ENCODE results near the gene SWT1. TPM values are rescaled to one million over a fixed set of nuclear protein-coding genes. Genes with fewer than 3 reads are reported as not detected.

Gene SWT1
- total and polyA plus RNA-seq, 4 experiments from 2014 or later = 5.8 to 10.6 (median 7.8) TPM

DNA sequence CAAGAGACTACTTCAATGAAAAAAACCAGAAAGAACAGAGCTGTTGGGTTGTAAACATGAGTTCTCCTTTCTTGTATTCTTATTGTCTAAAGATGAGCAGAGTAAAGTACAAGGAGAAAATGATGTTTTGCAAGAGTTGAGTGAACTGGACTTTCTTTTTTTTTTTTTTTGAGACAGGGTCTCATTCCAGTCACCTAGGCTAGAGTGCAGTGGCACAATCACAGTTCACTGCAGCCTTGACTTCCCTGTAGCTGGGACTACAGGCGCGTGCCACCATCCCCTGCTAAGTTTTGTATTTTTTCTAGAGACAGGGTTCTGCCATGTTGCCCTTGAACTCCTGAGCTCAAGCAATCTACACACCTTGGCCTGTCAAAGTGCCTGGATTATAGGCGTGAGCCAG, 167.2 kb downstream of the SWT1 start:
- Histone ChIP-seq H3K27me3 (ENCODE audit: insufficient read depth, low read length) (no peaks in the 10 kb centered on the region), H3K27ac (ENCODE audit: low read depth, low read length) (no peak overlapping the region), H3K4me1 (ENCODE audit: insufficient read depth, low read length) (no peaks in the 10 kb centered on the region), H3K36me3 (ENCODE audit: insufficient read depth, low read length) (no peaks in the 10 kb centered on the region), H3K4me3 (ENCODE audit: low read length in 2 of 2) (no peak overlapping the region), H3K9me3 (ENCODE audit: control insufficient read depth in 1 of 2, low read length in 2 of 2) (no peaks in the 10 kb centered on the region)
- ChIA-PET CTCF (ENCODE audit: partially characterized antibody) (interaction anchor here (0.6 to 2.4 kb wide), 2 partner anchors 13 to 346 kb away, joined by 3 to 7 read pairs; no protein-coding TSS in a partner anchor), POLR2A (ENCODE audit: partially characterized antibody) (no interaction called here)
- Mint-ChIP-seq H3K36me3 (no peaks in the 10 kb centered on the region), H3K27me3 (no peaks in the 10 kb centered on the region), H3K27ac (no peak overlapping the region), H3K4me1 (peaks cover 0 to 2% (median 1%) of the 10 kb centered on the region in 4 donors), H3K4me3 (no peak overlapping the region), H3K9me3 (peaks cover 0 to 3% (median 0%) of the 10 kb centered on the region in 8 donors)
- no peak for DNase-seq
- intact Hi-C loops (cut with micrococcal nuclease) = no loop called here

DNA sequence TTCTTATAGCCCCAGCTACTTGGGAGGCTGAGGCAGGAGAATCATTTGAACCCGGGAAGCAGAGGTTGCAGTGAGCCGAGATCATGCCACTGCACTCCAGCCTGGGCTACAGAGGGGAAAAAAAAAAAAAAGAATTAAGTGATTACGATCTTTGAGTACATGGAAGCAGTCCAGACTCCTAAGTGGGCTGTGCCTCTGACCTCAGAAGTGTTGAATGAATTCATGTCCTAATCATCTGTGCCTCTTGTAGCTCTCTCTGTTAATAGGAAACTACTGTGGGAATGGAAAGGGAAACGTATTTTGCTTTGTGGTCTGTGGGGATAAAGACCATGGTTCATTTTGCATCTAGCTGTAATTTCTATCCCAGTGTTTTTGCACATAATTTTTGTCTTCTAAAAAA, 168.4 kb downstream of the SWT1 start:
- H3K27me3 ChIP-seq (ENCODE audit: insufficient read depth, low read length) = no peaks in the 10 kb centered on the region
- no peaks in the 10 kb centered on the region for H3K4me1 ChIP-seq (ENCODE audit: insufficient read depth, low read length)
- POLR2A ChIA-PET (ENCODE audit: partially characterized antibody) = interaction anchor here (0.7 kb wide), 1 partner anchor 22 kb away, joined by 3 read pairs; no protein-coding TSS in a partner anchor
- Mint-ChIP-seq H3K27me3 (no peaks in the 10 kb centered on the region), H3K36me3 (no peaks in the 10 kb centered on the region), H3K4me1 (peaks cover 0 to 2% (median 0%) of the 10 kb centered on the region in 4 donors), H3K27ac (no peak overlapping the region), H3K4me3 (no peak overlapping the region), H3K9me3 (peaks cover 0 to 3% (median 0%) of the 10 kb centered on the region in 8 donors)
- CTCF ChIA-PET (ENCODE audit: partially characterized antibody) = interaction anchor here (0.6 to 2.4 kb wide), 3 partner anchors 12 to 299 kb away, joined by 3 to 7 read pairs (median 3); no protein-coding TSS in a partner anchor
- intact Hi-C loops (cut with micrococcal nuclease) = no loop called here
- H3K4me3 ChIP-seq (ENCODE audit: low read length in 2 of 2) = no peak overlapping the region
- H3K36me3 ChIP-seq (ENCODE audit: insufficient read depth, low read length) = no peaks in the 10 kb centered on the region
- no peak overlapping the region for H3K27ac ChIP-seq (ENCODE audit: low read depth, low read length)
- no peaks in the 10 kb centered on the region for H3K9me3 ChIP-seq (ENCODE audit: control insufficient read depth in 1 of 2, low read length in 2 of 2)
- DNase-seq = no peak

DNA sequence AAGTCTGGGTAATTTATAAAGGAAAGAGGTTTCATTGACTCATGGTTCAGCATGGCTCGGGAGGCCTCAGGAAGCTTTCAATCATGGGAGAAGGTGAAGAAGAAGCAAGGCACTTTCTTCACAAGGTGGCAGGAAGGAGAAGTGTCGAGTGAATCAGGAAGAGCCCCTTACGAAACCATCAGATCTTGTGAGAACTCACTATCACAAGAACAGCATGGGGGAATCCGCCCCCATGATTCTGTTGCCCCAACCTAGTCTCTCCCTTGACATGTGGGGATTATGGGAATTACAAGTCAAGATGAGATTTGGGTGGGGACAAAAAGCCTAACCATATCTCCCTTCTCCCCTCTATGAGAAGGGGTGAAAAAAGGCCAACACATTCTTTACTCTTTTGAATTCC, 171.3 kb downstream of the SWT1 start:
- Histone ChIP-seq H3K9me3 (ENCODE audit: control insufficient read depth in 1 of 2, low read length in 2 of 2) (no peaks in the 10 kb centered on the region), H3K36me3 (ENCODE audit: insufficient read depth, low read length) (no peaks in the 10 kb centered on the region), H3K27ac (ENCODE audit: low read depth, low read length) (no peak overlapping the region), H3K4me1 (ENCODE audit: insufficient read depth, low read length) (no peaks in the 10 kb centered on the region), H3K4me3 (ENCODE audit: low read length in 2 of 2) (no peak overlapping the region), H3K27me3 (ENCODE audit: insufficient read depth, low read length) (no peaks in the 10 kb centered on the region)
- no peaks in the 10 kb centered on the region for H3K27me3 Mint-ChIP-seq
- no peaks in the 10 kb centered on the region for H3K4me1 Mint-ChIP-seq
- DNase-seq = no peak
- intact Hi-C loops (cut with micrococcal nuclease) = no loop called here
- H3K4me3 Mint-ChIP-seq = no peak overlapping the region
- CTCF ChIA-PET (ENCODE audit: partially characterized antibody) = interaction anchor here (1.4 kb wide), 1 partner anchor 10 kb away, joined by 3 read pairs; no protein-coding TSS in a partner anchor
- no peaks in the 10 kb centered on the region for H3K36me3 Mint-ChIP-seq
- no peak overlapping the region for H3K27ac Mint-ChIP-seq
- POLR2A ChIA-PET (ENCODE audit: partially characterized antibody) = interaction anchor here (1.2 kb wide), 1 partner anchor 10 kb away, joined by 4 read pairs; no protein-coding TSS in a partner anchor
- H3K9me3 Mint-ChIP-seq = peaks cover 0 to 3% (median 0%) of the 10 kb centered on the region in 8 donors

DNA sequence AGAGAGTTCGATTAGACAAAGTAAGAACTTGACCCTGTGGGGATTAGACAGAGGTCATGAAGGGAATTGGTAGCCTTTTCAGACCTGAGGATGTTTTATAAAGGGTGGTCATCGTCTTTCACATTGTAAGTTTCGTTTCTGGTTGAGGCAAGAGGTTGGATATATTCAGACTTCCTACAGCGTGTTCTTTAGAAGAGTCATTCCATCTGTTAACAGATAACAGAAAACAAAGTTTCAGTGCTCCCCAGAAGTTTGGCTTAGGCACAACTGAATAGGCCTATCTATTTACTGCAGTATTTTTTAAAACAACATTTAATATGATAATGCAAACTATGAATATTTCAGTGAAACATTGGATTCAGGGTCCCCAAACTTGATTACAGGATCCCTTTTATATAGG, 177.2 kb downstream of the SWT1 start:
- no peak overlapping the region for H3K4me3 ChIP-seq (ENCODE audit: low read length in 2 of 2)

DNA sequence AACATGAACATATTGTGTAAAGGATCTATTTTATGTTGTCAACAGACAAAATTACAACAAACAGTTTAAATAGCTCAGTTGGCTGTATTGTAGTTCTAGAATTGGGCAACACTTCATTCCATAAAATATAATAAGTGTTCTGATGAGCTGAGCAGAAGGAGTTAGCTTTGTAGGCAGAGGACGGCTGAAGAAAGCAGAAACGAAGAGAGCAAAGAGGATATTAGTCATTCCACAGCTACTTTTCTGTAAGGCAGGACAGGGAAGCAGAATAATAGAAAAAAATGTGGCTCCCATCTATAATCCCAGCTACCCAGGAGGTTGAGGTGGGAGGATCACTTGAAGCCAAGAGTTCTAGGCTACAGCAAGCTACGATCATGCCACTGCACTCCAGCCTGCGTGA, 180.3 kb downstream of the SWT1 start:
- H3K36me3 Mint-ChIP-seq = no peaks in the 10 kb centered on the region
- H3K4me3 Mint-ChIP-seq = no peak overlapping the region
- no peak overlapping the region for H3K4me3 ChIP-seq (ENCODE audit: low read length in 2 of 2)
- peaks cover 27 to 40% (median 32%) of the 10 kb centered on the region in 4 donors for H3K4me1 Mint-ChIP-seq
- no peaks in the 10 kb centered on the region for H3K9me3 ChIP-seq (ENCODE audit: control insufficient read depth in 1 of 2, low read length in 2 of 2)
- ChIA-PET POLR2A (ENCODE audit: partially characterized antibody) (interaction anchor here (1.1 to 4.2 kb wide), 3 partner anchors 20 to 222 kb away, joined by 3 to 64 read pairs (median 4); partner anchors contain the start of gene IVNS1ABP), CTCF (ENCODE audit: partially characterized antibody) (interaction anchor here (0.8 to 2.9 kb wide), 5 partner anchors 13 to 259 kb away, joined by 3 to 15 read pairs (median 7); partner anchors contain the start of gene IVNS1ABP)
- intact Hi-C loops (cut with micrococcal nuclease) = no loop called here
- peak overlapping the region in 3 of 7 donors; percentile 3 to 24 (median 22) for H3K27ac Mint-ChIP-seq
- H3K27me3 Mint-ChIP-seq = no peaks in the 10 kb centered on the region
- no peaks in the 10 kb centered on the region for H3K36me3 ChIP-seq (ENCODE audit: insufficient read depth, low read length)
- no peaks in the 10 kb centered on the region for H3K27me3 ChIP-seq (ENCODE audit: insufficient read depth, low read length)
- DNase-seq = no peak
- no peak overlapping the region for H3K27ac ChIP-seq (ENCODE audit: low read depth, low read length)
- peaks cover 0 to 2% (median 0%) of the 10 kb centered on the region in 8 donors for H3K9me3 Mint-ChIP-seq
- H3K4me1 ChIP-seq (ENCODE audit: insufficient read depth, low read length) = peaks cover 37% of the 10 kb centered on the region

More for the DNA sequence above, 177.2 kb downstream of the SWT1 start:
- H3K27me3 Mint-ChIP-seq = no peaks in the 10 kb centered on the region
- H3K36me3 Mint-ChIP-seq = no peaks in the 10 kb centered on the region
- intact Hi-C loops (cut with micrococcal nuclease) = no loop called here
- Histone ChIP-seq H3K27ac (ENCODE audit: low read depth, low read length) (no peak overlapping the region), H3K36me3 (ENCODE audit: insufficient read depth, low read length) (no peaks in the 10 kb centered on the region), H3K27me3 (ENCODE audit: insufficient read depth, low read length) (no peaks in the 10 kb centered on the region), H3K4me1 (ENCODE audit: insufficient read depth, low read length) (peaks cover 12% of the 10 kb centered on the region), H3K9me3 (ENCODE audit: control insufficient read depth in 1 of 2, low read length in 2 of 2) (no peaks in the 10 kb centered on the region)
- POLR2A ChIA-PET (ENCODE audit: partially characterized antibody) = no interaction called here
- peaks cover 11 to 18% (median 14%) of the 10 kb centered on the region in 4 donors for H3K4me1 Mint-ChIP-seq
- no peaks in the 10 kb centered on the region for H3K9me3 Mint-ChIP-seq
- no peak overlapping the region for H3K27ac Mint-ChIP-seq
- CTCF ChIA-PET (ENCODE audit: partially characterized antibody) = no interaction called here
- no peak for DNase-seq
- H3K4me3 Mint-ChIP-seq = no peak overlapping the region

DNA sequence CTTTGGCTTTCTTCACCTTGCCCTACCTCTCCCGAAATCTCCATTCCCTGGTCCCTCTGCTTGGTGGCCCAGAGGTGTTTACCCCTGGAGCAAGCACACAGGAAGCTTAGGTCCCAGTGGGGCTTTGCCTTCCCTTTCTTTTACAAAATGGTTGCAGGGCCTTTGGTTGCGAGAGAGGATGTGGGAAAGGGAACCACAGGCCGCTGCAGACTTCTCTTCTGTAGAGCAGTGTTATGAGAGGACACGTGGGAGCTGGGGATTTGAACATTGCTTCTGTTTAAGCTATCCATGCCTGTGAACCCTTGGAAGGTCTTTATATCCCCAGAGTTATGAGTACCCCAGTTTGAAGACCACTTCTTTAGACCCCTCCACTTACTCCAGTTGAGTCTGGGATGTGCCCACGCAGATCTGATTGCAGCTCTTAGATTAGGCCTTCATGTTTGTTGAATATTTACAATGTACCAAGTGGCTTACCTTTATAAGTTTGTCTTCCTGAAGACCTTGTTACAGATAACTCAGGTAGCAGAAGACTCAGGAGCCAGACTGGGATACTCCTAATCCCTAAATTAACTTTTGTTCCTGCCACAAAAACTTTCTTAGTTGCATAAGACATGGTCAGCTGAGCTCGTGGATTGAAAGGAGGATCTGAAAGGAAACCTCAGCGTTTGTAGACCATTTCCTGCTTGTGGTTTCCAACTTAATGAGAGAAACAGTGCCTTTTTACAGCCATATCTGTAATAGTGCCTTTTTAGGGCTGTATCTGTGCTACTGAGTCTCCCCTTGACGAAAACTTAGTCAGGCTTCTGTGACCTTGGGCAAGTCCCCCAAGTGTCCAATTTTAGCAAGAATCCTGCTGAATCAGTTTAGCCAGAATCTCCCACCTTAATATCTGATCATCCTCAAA, 182.0 kb downstream of the SWT1 start:
- Mint-ChIP-seq H3K9me3 (peaks cover 0 to 2% (median 0%) of the 10 kb centered on the region in 8 donors), H3K4me3 (peak overlapping the region in 7 of 8 donors; percentile 21 to 88 (median 64)), H3K27me3 (no peaks in the 10 kb centered on the region), H3K27ac (peak overlapping the region; percentile 62 to 91 (median 85)), H3K36me3 (no peaks in the 10 kb centered on the region), H3K4me1 (peaks cover 25 to 40% (median 32%) of the 10 kb centered on the region in 4 donors)
- H3K36me3 ChIP-seq (ENCODE audit: insufficient read depth, low read length) = no peaks in the 10 kb centered on the region
- H3K27me3 ChIP-seq (ENCODE audit: insufficient read depth, low read length) = no peaks in the 10 kb centered on the region
- ChIA-PET CTCF (ENCODE audit: partially characterized antibody) (interaction anchor here (1.0 to 2.9 kb wide), 6 partner anchors 21 to 335 kb away, joined by 3 to 15 read pairs (median 4); partner anchors contain the start of gene IVNS1ABP), POLR2A (ENCODE audit: partially characterized antibody) (interaction anchor here (0.7 to 4.2 kb wide), 13 partner anchors 10 to 342 kb away, joined by 3 to 64 read pairs (median 4); partner anchors contain the start of genes IVNS1ABP and TRMT1L)
- H3K27ac ChIP-seq (ENCODE audit: low read depth, low read length) = peak overlapping the region; percentile 25
- H3K4me1 ChIP-seq (ENCODE audit: insufficient read depth, low read length) = peaks cover 37% of the 10 kb centered on the region
- H3K4me3 ChIP-seq (ENCODE audit: low read length in 2 of 2) = peak overlapping the region in 1 of 2 donors; percentile 10
- intact Hi-C loops (cut with micrococcal nuclease) = loop anchor here (1.0 kb wide), 1 partner anchor 22 kb away; the partner anchor contains the start of gene IVNS1ABP
- no peaks in the 10 kb centered on the region for H3K9me3 ChIP-seq (ENCODE audit: control insufficient read depth in 1 of 2, low read length in 2 of 2)
- peak; percentile 50 to 62 (median 54) for DNase-seq
